BJ (cell line): ENCODE data around the gene OR13C8. TPM values are rescaled to one million over a fixed set of nuclear protein-coding genes. Genes with fewer than 3 reads are reported as not detected.

Experiments
- CTCF ChIA-PET: fragments of 350-600 bp; formaldehyde crosslinking; extraction: SDS; loops from one replicate; lab custom pipeline; 2021; ENCODE audit warnings: antibody characterized with exemption, inconsistent platforms; lab: Yijun Ruan, JAX
- POLR2A ChIA-PET: fragments of 300-600 bp; sonication (Branson Sonifier 250); formaldehyde crosslinking; extraction: SDS; loops from one replicate; lab custom pipeline; 2021; ENCODE audit warnings: antibody characterized with exemption; lab: Charles Lee
- DNase-seq: peaks from one replicate; pipeline ENCODE4 v3.0.0-alpha.2; 2011; ENCODE audit warnings: low read depth
- H3K27me3 ChIP-seq: 2 replicates; pipeline ENCODE4 v1.6.0; 2011; ENCODE audit warnings: low read length; ENCODE audit not compliant: control insufficient read depth, insufficient read depth
- H3K36me3 ChIP-seq: 2 replicates; pipeline ENCODE4 v1.5.1; 2011; ENCODE audit warnings: low read length; ENCODE audit not compliant: control insufficient read depth, insufficient read depth
- H3K4me3 ChIP-seq: 2 replicates; pipeline ENCODE4 v1.5.1; 2011; ENCODE audit warnings: low read depth, mild to moderate bottlenecking, control low read depth, low read length
- CTCF ChIP-seq: IDR thresholded peaks from 2 replicates; pipeline ENCODE4 v1.5.1; 2011; ENCODE audit warnings: low read depth, mild to moderate bottlenecking, control low read depth, inconsistent platforms, low read length, moderate library complexity; ENCODE audit not compliant: insufficient read depth
- polyA plus RNA-seq: library from polyadenylated mRNA; depleted of rRNA; stranded (reverse); fragments of >200 nt; gene quantifications from 2 replicates; pipeline ENCODE4 v1.2.3, GENCODE V29; 2011

Gene OR13C8
- polyA plus RNA-seq, 1 experiment = not detected

GRCh38 chr9:104572612-104573011 lies 3.6 kb downstream of the OR13C8 start:
- no peak overlapping the region for H3K4me3 ChIP-seq
- H3K27me3 ChIP-seq = no peaks in the 10 kb centered on the region
- no peak for TF ChIP-seq CTCF
- no peaks in the 10 kb centered on the region for H3K36me3 ChIP-seq
- ChIA-PET POLR2A (no interaction called here), CTCF (no interaction called here)
- no peak for DNase-seq

- no peak for TF ChIP-seq CTCF
- CTCF ChIA-PET = no interaction called here
- POLR2A ChIA-PET = no interaction called here
- no peak overlapping the region for H3K4me3 ChIP-seq
- H3K36me3 ChIP-seq = no peaks in the 10 kb centered on the region
- no peaks in the 10 kb centered on the region for H3K27me3 ChIP-seq
- DNase-seq = no peak
Observed at GRCh38 chr9:104575456-104575855, 6.5 kb downstream of the OR13C8 start.

GRCh38 chr9:104577263-104577662 lies 8.3 kb downstream of the OR13C8 start:
- no peak for DNase-seq
- H3K36me3 ChIP-seq = no peaks in the 10 kb centered on the region
- ChIA-PET POLR2A (no interaction called here), CTCF (no interaction called here)
- no peak for TF ChIP-seq CTCF
- H3K4me3 ChIP-seq = no peak overlapping the region
- no peaks in the 10 kb centered on the region for H3K27me3 ChIP-seq

GRCh38 chr9:104580562-104580961 lies 11.6 kb downstream of the OR13C8 start:
- Histone ChIP-seq H3K36me3 (no peaks in the 10 kb centered on the region), H3K4me3 (no peak overlapping the region), H3K27me3 (no peaks in the 10 kb centered on the region)
- POLR2A ChIA-PET = no interaction called here
- no peak for DNase-seq
- CTCF ChIA-PET = no interaction called here
- TF ChIP-seq CTCF = no peak

- DNase-seq = peak; percentile 41
- H3K27me3 ChIP-seq = no peaks in the 10 kb centered on the region
- no peaks in the 10 kb centered on the region for H3K36me3 ChIP-seq
- ChIA-PET CTCF (no interaction called here), POLR2A (no interaction called here)
- no peak for TF ChIP-seq CTCF
- H3K4me3 ChIP-seq = no peak overlapping the region
Observed at GRCh38 chr9:104586496-104587180, 17.7 kb downstream of the OR13C8 start.
